ENCODE results near the gene LZIC.

- TF ChIP-seq, protein P1, sequence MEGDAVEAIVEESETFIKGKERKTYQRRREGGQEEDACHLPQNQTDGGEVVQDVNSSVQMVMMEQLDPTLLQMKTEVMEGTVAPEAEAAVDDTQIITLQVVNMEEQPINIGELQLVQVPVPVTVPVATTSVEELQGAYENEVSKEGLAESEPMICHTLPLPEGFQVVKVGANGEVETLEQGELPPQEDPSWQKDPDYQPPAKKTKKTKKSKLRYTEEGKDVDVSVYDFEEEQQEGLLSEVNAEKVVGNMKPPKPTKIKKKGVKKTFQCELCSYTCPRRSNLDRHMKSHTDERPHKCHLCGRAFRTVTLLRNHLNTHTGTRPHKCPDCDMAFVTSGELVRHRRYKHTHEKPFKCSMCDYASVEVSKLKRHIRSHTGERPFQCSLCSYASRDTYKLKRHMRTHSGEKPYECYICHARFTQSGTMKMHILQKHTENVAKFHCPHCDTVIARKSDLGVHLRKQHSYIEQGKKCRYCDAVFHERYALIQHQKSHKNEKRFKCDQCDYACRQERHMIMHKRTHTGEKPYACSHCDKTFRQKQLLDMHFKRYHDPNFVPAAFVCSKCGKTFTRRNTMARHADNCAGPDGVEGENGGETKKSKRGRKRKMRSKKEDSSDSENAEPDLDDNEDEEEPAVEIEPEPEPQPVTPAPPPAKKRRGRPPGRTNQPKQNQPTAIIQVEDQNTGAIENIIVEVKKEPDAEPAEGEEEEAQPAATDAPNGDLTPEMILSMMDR (IDR thresholded peaks at IDR 0.05), result no peak
- TF ChIP-seq, protein P2, sequence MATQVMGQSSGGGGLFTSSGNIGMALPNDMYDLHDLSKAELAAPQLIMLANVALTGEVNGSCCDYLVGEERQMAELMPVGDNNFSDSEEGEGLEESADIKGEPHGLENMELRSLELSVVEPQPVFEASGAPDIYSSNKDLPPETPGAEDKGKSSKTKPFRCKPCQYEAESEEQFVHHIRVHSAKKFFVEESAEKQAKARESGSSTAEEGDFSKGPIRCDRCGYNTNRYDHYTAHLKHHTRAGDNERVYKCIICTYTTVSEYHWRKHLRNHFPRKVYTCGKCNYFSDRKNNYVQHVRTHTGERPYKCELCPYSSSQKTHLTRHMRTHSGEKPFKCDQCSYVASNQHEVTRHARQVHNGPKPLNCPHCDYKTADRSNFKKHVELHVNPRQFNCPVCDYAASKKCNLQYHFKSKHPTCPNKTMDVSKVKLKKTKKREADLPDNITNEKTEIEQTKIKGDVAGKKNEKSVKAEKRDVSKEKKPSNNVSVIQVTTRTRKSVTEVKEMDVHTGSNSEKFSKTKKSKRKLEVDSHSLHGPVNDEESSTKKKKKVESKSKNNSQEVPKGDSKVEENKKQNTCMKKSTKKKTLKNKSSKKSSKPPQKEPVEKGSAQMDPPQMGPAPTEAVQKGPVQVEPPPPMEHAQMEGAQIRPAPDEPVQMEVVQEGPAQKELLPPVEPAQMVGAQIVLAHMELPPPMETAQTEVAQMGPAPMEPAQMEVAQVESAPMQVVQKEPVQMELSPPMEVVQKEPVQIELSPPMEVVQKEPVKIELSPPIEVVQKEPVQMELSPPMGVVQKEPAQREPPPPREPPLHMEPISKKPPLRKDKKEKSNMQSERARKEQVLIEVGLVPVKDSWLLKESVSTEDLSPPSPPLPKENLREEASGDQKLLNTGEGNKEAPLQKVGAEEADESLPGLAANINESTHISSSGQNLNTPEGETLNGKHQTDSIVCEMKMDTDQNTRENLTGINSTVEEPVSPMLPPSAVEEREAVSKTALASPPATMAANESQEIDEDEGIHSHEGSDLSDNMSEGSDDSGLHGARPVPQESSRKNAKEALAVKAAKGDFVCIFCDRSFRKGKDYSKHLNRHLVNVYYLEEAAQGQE (IDR thresholded peaks at IDR 0.05; ENCODE audit: low read depth, low read length), result no peak; the same call in 1 of the 2 replicates
- peak; percentile 95 for TF ChIP-seq NFIC (IDR thresholded peaks at IDR 0.05; ENCODE audit: borderline replicate concordance)
- no peak for TF ChIP-seq GATA2 (CRISPR knock-in tag; IDR thresholded peaks at IDR 0.05)
- peak; percentile 70; the same call in 1 of the 2 replicates for TF ChIP-seq JUND (IDR thresholded peaks at IDR 0.05)
- no peak for TF ChIP-seq ELF1 (IDR thresholded peaks at IDR 0.05)
Measured at GRCh38 chr1:9890224-9890731, 52.9 kb downstream of the LZIC start.

Measured in SK-N-SH (cell line).